NOMO-1 treated with DMSO at 0.1 percent for 48 hours (cell line): ENCODE measurements around the gene CPEB3.
"Not testable (repeated sequence)": the region's sequence is repeated elsewhere in the genome, so short reads cannot be mapped to it uniquely, and the experiment has no call there.

Source experiments
- DNase-seq: peaks from one replicate; lab custom pipeline; 2025; ENCODE audit not compliant: unreplicated experiment; lab: John Stamatoyannopoulos, UW

CPEB3 gene

DNA sequence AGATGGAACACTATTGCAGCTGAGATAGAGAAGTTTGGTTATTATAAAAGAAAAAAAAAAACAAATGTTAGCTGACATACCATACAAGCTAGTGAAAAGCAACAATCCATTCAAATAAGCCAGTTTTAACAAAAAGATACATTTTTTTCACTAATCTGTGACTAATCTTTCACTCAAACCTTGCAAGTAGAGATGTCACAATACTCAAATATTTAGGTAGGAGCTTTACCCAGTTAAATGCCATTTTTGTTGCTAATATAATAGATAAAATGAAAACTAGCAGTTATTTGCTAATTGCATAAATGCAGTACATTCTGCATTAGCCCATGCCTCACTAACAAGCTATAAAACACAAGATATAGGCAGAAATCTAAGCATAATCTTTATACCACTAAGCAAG lies 243.7 kb downstream of the CPEB3 start:
- DNase-seq: no peak

DNA sequence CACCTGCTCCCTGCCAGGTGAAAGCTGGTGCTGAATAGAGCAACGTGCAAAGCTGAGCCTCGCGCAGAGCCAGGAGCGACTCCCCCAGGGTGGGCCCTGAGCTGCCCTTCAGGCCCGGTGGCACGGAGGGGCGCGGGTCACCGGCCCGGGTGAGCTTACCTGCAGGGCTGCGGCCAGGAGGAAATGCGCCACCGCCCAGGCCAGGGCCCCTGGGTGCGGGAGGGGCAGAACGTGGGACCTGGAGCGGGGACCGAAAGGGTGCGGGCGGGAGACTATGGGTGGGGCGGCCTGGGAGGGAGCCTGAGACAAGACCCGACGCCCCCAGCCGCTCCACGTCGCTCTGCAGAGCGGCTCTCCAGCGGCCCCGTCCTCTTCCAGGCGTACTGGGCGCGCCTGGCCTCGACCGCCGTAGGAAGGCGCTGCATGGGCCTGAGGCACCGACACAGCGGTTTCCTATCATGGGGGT lies 245.2 kb downstream of the CPEB3 start:
- DNase-seq: no peak

DNA sequence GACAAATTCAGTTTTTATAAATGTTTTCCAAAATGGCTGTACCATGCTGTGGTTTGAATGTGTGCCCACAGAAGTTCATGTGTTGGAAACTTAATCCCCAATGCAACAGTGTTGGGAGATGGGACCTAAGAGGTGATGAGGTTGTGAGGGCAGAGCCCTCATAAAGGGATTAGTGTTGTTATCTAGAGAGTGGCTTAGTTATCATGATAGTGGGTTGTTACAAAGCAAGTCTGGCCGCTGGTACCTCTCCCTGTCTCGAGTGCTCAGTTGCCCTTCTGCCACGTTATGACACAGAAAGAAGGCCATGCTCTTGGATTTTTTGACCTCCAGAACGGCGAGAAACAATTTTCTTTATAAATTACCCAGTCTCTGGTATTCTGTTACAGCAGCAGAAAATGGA lies 248.3 kb downstream of the CPEB3 start:
- no peak for DNase-seq

DNA sequence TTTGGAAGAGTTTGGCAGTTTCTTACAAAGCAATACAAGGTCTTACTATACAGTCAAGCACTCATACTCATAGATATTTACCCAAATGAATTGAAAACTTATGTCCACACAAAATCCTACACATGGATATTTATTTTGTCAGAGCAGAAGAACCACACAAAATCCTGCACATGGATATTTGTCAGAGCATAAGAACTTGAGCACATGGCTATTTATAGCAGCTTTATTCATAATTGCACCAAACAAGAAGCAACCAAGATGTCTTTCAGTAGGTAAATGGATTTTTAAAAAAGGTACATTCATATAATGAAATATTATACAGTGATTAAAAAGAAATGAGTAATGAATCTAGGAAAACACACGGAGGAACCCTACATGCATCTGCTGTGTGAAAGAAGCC lies 251.9 kb downstream of the CPEB3 start:
- no peak for DNase-seq

DNA sequence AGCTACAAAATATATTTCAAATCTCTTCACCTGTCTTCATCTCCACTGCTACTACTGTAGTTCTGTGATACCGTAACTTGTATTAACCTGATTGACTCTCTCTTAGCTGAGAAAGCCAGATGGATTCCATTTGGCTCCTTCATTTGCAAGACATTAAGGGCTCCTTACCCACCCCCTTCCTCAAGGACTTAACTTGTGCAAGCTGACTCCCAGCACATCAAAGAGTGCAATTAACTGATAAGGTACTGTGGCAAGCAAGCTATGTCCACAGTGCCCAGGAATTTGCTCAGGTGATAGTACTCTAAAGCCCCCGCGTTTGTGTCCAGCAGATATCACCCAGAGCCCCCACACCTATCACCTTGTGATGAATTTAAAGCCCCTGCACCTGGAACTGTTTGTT lies 257.8 kb downstream of the CPEB3 start:
- not testable (repeated sequence) for DNase-seq

DNA sequence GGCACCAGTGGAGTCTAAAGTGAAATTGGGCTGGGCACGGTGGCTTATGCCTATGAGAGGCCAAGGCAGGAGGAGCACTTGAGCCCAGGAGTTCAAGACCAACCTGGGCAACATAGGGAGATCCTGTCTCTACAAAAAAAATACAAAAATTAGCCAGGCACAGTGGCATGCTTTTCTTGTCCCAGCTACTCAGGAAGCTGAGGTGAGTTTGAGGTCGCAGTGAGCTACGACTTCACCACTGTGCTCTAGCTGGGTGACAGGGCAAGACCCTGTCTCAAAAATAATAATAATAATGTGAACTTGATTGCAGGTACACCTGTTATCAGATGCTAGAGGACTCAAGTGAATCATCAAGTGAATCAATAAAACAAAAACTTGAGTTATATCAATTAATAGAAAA lies 259.3 kb downstream of the CPEB3 start:
- DNase-seq: no peak

DNA sequence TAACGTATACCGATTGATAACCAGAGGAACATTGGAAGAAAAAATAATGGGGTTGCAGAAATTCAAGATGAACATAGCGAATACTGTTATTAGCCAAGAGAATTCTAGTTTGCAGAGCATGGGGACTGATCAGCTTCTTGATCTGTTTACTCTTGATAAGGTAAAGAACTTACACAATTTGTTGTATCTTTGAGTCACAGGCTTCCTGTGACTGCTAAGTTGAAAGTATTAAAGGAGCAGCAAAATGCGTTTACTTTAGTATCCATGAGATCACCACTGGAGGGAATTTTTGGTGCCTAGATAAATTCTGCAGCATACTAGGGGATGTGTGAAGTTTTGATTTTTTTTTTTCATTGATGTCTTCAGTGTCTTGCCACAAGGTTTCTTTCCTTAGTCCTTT lies 263.7 kb downstream of the CPEB3 start:
- DNase-seq: no peak

DNA sequence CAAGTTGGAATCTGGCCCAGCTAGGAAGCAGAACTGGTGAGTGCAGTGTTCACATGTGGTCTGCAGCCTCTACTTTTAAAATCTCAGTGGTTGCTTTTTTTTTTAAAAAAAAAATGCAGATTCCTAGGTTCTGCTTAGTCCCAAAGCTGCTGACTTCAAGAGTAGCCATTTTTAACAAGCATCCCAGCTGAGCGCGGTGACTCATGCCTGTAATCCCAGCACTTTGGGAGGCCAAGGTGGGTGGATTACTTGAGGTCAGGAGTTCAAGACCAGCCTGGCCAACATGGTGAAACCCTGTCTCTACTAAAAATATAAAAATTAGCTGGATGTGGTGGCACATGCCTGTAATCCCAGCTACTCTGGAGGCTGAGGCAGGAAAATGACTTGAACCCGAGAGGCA lies 265.5 kb downstream of the CPEB3 start:
- DNase-seq: not testable (repeated sequence)

DNA sequence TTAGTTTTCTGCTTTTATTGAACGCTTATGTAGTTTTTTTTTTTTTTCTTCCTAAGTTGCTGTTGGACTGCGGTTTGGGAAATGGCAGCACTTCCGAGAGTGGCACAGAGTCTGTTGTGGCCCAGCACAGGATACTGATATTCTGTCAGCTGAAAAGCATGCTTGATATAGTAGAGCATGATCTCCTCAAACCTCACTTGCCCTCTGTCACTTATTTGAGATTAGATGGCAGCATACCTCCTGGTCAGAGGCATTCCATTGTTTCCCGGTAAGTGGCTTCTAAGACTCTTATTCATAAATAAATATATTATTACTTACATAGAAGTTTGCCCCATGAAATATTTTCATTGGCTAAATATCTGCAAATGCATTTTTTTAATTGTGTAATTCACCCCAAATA lies 266.2 kb downstream of the CPEB3 start:
- DNase-seq: no peak

DNA sequence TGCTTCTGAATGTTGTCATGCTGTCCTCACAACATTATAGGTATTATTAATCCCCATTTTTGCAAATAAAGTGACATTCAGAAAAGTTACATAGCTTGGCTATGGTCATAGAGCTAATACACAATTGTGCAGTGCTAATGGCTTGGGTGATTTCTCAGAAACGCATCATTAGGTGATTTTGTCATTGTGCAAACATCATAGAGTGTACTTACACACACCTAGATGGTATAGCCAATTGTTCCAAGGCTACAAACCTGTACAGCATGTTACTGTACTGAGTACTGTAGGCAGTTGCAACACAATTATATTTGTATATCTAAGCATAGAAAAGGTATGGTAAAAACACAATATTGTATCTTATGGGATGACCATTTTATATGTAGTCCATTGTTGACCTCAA lies 276.3 kb downstream of the CPEB3 start:
- DNase-seq: no peak

DNA sequence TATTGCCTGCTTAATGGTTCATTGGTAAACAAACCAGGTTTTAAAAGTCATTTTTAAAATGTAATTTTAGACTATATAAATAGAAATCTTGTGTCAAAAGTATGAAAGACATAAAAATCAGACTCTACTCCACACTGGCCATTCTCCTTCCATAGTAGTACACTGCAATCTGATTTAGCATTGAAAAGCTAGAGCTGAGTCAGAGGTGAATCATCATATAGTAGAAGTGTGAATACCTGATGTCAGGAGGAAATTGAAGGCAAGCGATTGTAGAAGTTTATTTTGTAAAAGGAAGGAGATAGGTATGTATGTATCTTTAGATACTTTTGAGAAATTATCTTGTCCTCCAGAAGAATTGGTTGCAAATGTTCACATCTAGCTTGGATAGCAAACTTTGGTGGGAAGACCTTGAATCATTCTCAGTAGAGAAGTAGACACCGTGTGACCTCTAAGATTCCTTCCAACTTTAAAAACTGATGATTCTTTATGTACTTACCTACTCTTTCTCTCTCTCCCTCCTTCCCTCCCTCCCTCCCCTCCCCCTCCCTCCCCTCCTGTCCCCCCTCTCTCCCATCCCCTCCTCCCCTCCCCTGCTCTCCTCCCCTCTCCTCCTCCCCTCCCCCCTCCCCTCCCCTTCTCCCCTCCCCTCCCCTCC lies 279.2 kb downstream of the CPEB3 start:
- DNase-seq: peak; percentile 5

DNA sequence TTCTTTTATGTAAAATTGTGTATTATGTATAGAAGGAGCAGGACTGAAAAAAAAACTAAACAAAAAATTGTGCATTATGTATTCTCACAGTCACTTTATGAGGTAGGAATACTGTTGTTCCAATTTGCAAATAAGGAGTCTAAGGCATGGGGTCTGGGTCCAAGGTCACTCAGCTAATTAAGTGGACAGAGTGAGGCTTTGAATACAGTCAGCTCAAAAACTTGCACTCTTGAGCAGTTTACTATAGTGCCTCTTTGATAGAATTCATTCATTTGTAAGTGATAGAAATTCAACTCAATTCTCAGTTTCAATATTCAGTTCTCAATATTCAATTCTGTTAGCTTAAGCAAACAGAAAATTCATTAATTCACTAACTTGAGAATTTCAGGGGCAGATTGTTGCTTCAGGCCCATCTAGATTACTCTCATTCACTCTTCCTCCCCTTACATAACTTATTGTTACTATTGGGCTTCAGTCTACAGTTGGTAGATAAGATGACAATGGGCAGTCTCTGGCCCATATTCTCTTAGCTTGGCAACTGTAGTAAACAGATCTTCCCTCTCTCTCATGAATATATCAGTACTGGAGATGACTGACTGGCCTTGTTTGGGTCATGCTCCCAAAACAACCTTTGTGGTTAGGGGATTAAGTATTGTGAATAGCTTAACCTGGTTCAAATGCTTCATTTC lies 280.7 kb downstream of the CPEB3 start:
- DNase-seq: no peak

DNA sequence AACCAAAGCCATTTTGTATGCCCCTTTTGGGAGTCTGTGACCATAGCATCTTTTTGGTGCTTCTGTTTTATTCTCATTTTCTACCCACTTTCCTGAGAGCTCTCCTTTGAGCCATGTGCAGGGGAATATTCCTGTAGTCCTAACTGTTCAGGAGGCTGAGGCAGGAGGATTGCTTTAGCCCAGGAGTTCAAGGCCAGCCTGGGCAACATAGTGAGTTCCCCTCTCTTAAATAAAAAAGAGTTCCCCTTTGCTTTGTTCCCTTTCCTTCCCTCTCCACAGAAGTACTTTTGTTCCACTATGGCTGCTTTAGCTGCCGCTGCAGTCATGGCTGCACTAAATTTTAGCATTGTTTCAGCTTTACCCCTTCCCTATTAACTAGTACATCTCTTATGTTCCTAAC lies 281.4 kb downstream of the CPEB3 start:
- no peak for DNase-seq

DNA sequence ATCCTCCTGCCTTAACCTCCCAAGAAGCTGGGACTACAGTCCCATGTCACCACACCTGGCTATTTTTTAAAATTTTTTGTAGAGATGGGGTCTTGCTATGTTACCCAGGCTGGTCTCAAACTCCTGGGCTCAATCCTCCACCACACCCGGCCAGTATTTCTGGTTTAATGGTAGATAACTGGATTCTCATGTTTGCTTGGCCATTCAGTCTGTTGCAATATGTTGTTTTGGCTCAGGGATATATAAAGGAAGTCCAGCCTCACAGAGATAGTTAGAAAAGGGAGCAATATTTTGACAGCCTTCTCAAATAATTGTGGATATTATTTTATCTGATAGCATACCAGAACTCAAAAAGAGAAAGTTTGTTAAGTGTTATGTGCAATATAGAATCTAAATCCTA lies 284.9 kb downstream of the CPEB3 start:
- no peak for DNase-seq

DNA sequence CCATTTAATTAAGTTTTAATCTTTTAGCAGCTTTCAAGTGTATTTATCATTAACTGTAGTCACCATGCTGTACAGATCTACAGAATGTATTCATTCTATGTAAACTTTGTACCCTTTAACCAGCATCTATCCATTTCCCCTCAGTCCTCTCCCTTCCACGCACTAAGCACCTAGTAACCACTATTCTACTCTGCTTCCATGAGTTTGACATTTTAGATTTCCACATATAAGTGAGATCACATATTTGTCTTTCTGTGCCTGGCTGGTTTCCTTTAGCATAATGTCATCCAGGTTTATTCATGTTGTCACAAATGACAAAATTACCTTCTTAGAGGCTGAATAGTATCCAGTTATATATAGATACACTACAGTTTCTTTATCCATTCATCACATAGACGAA lies 287.6 kb downstream of the CPEB3 start:
- DNase-seq: no peak

DNA sequence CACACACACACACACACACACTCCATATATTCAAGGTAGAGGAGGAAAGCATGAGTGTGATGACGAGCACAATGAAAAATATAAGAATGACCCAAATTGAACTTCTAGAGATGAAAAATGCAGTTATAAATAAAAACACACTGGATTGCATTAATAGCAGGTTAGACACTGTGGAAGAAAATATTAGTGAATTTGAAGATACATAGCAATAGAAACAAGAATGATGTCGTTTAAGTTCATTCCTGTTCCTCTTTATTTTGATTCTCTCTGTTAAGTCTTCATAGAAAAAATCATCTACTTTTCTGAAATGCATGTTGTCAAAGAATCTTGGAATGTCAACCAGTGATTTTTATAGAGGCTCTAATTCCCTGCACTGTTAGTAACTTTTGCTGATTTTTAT lies 288.9 kb downstream of the CPEB3 start:
- no peak for DNase-seq

DNA sequence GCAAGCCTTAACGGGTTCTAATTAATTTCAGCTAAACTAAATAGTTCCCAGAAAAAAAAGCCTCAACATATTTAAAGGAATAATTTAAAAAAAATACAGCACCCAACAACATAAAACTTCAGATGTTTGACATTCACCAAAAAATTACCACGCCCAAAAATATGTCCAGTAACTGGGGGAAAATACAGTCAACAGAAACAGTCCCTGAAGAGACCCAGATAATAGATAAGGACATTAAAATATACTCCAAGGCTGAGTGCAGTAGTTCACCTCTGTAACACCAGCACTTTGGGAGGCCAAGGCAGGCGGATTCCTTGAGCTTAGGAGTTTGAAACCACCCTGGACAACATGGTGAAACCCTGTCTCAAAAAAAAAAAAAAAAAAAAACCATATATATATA lies 289.3 kb downstream of the CPEB3 start:
- DNase-seq: no peak
